ENCODE results near the gene CEP128. TPM values are rescaled to one million over a fixed set of nuclear protein-coding genes. Genes with fewer than 3 reads are reported as not detected.

CEP128 gene
- total and polyA plus RNA-seq, 5 donors from 2014 or later, result 9.3 to 82.8 (median 10.8) TPM

DNA sequence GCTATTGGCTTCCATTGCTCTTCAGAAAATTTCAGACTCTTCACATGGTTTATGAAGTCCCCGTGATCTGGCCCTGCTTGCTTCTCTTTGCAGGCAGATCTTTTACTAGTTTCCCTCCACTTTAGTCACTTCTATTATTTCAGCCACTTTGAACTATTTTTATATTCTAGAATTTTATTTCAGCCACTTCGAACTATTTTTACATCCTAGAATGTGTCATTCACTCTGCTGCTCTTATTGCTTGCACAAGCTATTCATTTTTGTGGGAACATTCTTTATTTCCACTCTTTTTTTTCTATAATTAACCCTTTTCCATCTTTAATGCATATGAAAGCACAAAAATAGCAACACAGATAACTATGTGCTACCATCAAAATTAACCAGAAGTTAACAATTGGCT lies 38.4 kb upstream of the CEP128 start:
- H3K27ac ChIP-seq (ENCODE audit: insufficient read depth, low read length, poor library complexity, severe bottlenecking), result no peak overlapping the region
- no peak overlapping the region for H3K4me3 ChIP-seq (ENCODE audit: low read depth, low read length)
- H3K27ac Mint-ChIP-seq, result no peak overlapping the region
- H3K36me3 ChIP-seq (ENCODE audit: control insufficient read depth, insufficient read depth, low read length), result no peaks in the 10 kb centered on the region
- no peaks in the 10 kb centered on the region for H3K9me3 Mint-ChIP-seq
- no peaks in the 10 kb centered on the region for H3K27me3 Mint-ChIP-seq
- no peak overlapping the region for H3K4me3 Mint-ChIP-seq
- H3K9me3 ChIP-seq (ENCODE audit: control insufficient read depth in 2 of 2, low read length in 2 of 2), result no peaks in the 10 kb centered on the region
- no peaks in the 10 kb centered on the region for H3K36me3 Mint-ChIP-seq
- peaks cover 18 to 35% (median 26%) of the 10 kb centered on the region in 4 donors for H3K4me1 Mint-ChIP-seq
- no peak for DNase-seq
- H3K27me3 ChIP-seq (ENCODE audit: control insufficient read depth, insufficient read depth, low read length), result no peaks in the 10 kb centered on the region
- H3K4me1 ChIP-seq (ENCODE audit: control insufficient read depth, insufficient read depth, low read length, poor library complexity, severe bottlenecking), result peaks cover 17% of the 10 kb centered on the region
- ATAC-seq (ENCODE audit: low read depth in 2 of 2), result no peak

DNA sequence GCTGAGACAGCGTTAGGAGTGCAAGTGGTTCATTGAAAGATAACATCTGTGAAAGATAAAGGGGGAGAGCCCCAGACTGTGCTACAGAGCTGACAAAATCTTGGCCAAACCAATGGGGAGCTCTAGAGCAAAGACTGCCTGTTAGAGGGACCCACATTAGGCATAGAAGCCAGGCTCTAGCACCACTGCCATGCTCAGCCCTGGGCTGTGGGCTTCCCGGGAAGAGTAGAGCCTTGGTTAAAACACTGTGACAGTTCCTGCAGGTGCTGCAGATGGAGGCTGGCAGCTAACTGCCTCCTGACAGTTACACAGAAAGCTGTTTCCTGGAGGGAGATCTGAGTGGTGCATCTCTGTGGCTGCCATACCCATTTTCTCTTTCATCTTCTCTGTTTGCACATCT lies 36.9 kb upstream of the CEP128 start:
- Mint-ChIP-seq H3K4me3 (peak overlapping the region in 3 of 4 donors; percentile 7 to 44 (median 27)), H3K4me1 (peaks cover 23 to 49% (median 31%) of the 10 kb centered on the region in 4 donors), H3K36me3 (no peaks in the 10 kb centered on the region), H3K27me3 (no peaks in the 10 kb centered on the region), H3K9me3 (no peaks in the 10 kb centered on the region), H3K27ac (peak overlapping the region; percentile 13 to 75 (median 74))
- ATAC-seq (ENCODE audit: low read depth in 2 of 2) (peak; percentile 86 to 87), DNase-seq (peak in 2 of 3 donors; percentile 12 to 92)
- H3K27ac ChIP-seq (ENCODE audit: insufficient read depth, low read length, poor library complexity, severe bottlenecking), result peak overlapping the region; percentile 53
- H3K4me3 ChIP-seq (ENCODE audit: low read depth, low read length), result peak overlapping the region; percentile 17
- H3K9me3 ChIP-seq (ENCODE audit: control insufficient read depth in 2 of 2, low read length in 2 of 2), result no peaks in the 10 kb centered on the region
- no peaks in the 10 kb centered on the region for H3K36me3 ChIP-seq (ENCODE audit: control insufficient read depth, insufficient read depth, low read length)
- H3K27me3 ChIP-seq (ENCODE audit: control insufficient read depth, insufficient read depth, low read length), result no peaks in the 10 kb centered on the region
- peaks cover 26% of the 10 kb centered on the region for H3K4me1 ChIP-seq (ENCODE audit: control insufficient read depth, insufficient read depth, low read length, poor library complexity, severe bottlenecking)

GRCh38 chr14:80977221-80977620 lies 35.7 kb upstream of the CEP128 start:
- Histone ChIP-seq H3K4me3 (ENCODE audit: low read depth, low read length) (no peak overlapping the region), H3K36me3 (ENCODE audit: control insufficient read depth, insufficient read depth, low read length) (no peaks in the 10 kb centered on the region), H3K9me3 (ENCODE audit: control insufficient read depth in 2 of 2, low read length in 2 of 2) (no peaks in the 10 kb centered on the region), H3K27me3 (ENCODE audit: control insufficient read depth, insufficient read depth, low read length) (no peaks in the 10 kb centered on the region), H3K4me1 (ENCODE audit: control insufficient read depth, insufficient read depth, low read length, poor library complexity, severe bottlenecking) (peaks cover 26% of the 10 kb centered on the region), H3K27ac (ENCODE audit: insufficient read depth, low read length, poor library complexity, severe bottlenecking) (no peak overlapping the region)
- DNase-seq (peak in 1 of 3 donors; percentile 48), ATAC-seq (ENCODE audit: low read depth in 2 of 2) (no peak)
- Mint-ChIP-seq H3K4me3 (peak overlapping the region in 2 of 4 donors; percentile 5 to 43), H3K27ac (peak overlapping the region; percentile 13 to 70 (median 64)), H3K27me3 (no peaks in the 10 kb centered on the region), H3K9me3 (no peaks in the 10 kb centered on the region), H3K4me1 (peaks cover 23 to 52% (median 33%) of the 10 kb centered on the region in 4 donors), H3K36me3 (no peaks in the 10 kb centered on the region)

DNA sequence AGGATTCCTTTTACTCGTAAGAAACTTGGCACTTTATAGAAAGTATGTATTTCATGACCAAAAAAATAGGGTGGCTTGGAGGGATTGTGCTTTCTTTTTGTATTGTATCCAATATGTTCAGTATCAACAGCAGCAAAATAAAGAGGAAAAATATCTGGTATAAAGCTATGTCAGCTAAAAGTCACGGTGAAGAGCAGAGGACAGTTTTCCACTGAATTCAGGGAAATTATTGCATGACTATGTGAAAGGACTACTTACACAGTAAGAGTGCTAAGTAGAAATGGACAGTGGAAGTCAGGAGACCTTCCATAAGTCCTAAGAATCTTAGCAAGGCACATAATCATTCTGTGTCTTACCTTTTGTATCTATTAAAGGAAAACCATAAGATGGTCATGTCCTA lies 33.1 kb upstream of the CEP128 start:
- Histone ChIP-seq H3K4me1 (ENCODE audit: control insufficient read depth, insufficient read depth, low read length, poor library complexity, severe bottlenecking) (peaks cover 26% of the 10 kb centered on the region), H3K27ac (ENCODE audit: insufficient read depth, low read length, poor library complexity, severe bottlenecking) (no peak overlapping the region), H3K9me3 (ENCODE audit: control insufficient read depth in 2 of 2, low read length in 2 of 2) (no peaks in the 10 kb centered on the region), H3K36me3 (ENCODE audit: control insufficient read depth, insufficient read depth, low read length) (no peaks in the 10 kb centered on the region), H3K27me3 (ENCODE audit: control insufficient read depth, insufficient read depth, low read length) (no peaks in the 10 kb centered on the region), H3K4me3 (ENCODE audit: low read depth, low read length) (no peak overlapping the region)
- no peaks in the 10 kb centered on the region for H3K36me3 Mint-ChIP-seq
- ATAC-seq (ENCODE audit: low read depth in 2 of 2), result no peak
- H3K27ac Mint-ChIP-seq, result peak overlapping the region in 1 of 3 donors; percentile 10
- no peak overlapping the region for H3K4me3 Mint-ChIP-seq
- no peak for DNase-seq
- no peaks in the 10 kb centered on the region for H3K27me3 Mint-ChIP-seq
- peaks cover 20 to 55% (median 31%) of the 10 kb centered on the region in 4 donors for H3K4me1 Mint-ChIP-seq
- no peaks in the 10 kb centered on the region for H3K9me3 Mint-ChIP-seq

DNA sequence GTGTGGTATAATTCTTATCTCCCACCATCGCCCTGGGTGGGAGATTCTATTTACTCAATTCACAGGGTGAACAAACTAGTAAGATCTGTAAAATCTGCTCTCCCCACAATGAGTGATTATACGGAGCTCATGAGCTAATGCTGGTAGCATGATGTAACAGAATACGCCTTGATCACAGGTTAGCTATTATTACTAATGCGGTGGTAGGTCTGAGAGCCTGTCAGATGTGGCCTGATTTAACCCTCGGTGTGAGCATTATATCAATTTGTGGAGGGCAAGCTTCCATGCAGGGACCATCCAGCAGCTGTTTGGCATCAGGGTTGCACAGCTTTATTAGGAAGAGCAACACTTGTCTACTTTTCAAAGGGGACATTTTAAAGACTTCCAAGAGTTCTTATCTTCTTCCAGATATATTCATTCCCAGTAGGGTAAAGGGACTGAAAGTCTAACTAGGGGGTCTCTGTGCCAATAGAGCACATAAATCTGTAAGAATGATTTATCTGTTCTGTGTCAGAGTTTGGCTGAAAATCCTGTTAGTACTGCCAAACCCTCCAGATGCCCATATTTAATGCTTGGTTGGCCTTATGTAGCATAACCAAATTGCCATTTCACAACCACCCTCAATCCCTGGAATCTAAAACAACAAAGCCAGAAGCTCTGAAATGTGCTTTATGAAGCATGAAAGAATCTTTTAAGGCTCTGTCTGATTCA lies 32.5 kb upstream of the CEP128 start:
- peak in 2 of 3 donors; percentile 48 to 49 for DNase-seq
- peak overlapping the region; percentile 7 for H3K4me3 ChIP-seq (ENCODE audit: low read depth, low read length)
- ATAC-seq (ENCODE audit: low read depth in 2 of 2), result peak in 1 of 2 donors; percentile 13
- peaks cover 18 to 53% (median 29%) of the 10 kb centered on the region in 4 donors for H3K4me1 Mint-ChIP-seq
- peak overlapping the region; percentile 52 for H3K27ac ChIP-seq (ENCODE audit: insufficient read depth, low read length, poor library complexity, severe bottlenecking)
- peaks cover 26% of the 10 kb centered on the region for H3K4me1 ChIP-seq (ENCODE audit: control insufficient read depth, insufficient read depth, low read length, poor library complexity, severe bottlenecking)
- H3K27ac Mint-ChIP-seq, result peak overlapping the region; percentile 64 to 87 (median 80)
- H3K4me3 Mint-ChIP-seq, result peak overlapping the region in 3 of 4 donors; percentile 18 to 39 (median 27)
- H3K27me3 ChIP-seq (ENCODE audit: control insufficient read depth, insufficient read depth, low read length), result no peaks in the 10 kb centered on the region
- H3K27me3 Mint-ChIP-seq, result no peaks in the 10 kb centered on the region
- no peaks in the 10 kb centered on the region for H3K36me3 Mint-ChIP-seq
- no peaks in the 10 kb centered on the region for H3K9me3 Mint-ChIP-seq
- no peaks in the 10 kb centered on the region for H3K9me3 ChIP-seq (ENCODE audit: control insufficient read depth in 2 of 2, low read length in 2 of 2)
- H3K36me3 ChIP-seq (ENCODE audit: control insufficient read depth, insufficient read depth, low read length), result no peaks in the 10 kb centered on the region

- Mint-ChIP-seq H3K4me1 (peaks cover 9 to 16% (median 11%) of the 10 kb centered on the region in 4 donors), H3K4me3 (no peak overlapping the region), H3K27ac (peak overlapping the region in 1 of 3 donors; percentile 42), H3K27me3 (peaks cover 4% of the 10 kb centered on the region), H3K36me3 (no peaks in the 10 kb centered on the region), H3K9me3 (peaks cover 0 to 2% (median 0%) of the 10 kb centered on the region in 7 donors)
- Histone ChIP-seq H3K9me3 (ENCODE audit: control insufficient read depth in 2 of 2, low read length in 2 of 2) (no peaks in the 10 kb centered on the region), H3K36me3 (ENCODE audit: control insufficient read depth, insufficient read depth, low read length) (no peaks in the 10 kb centered on the region), H3K4me1 (ENCODE audit: control insufficient read depth, insufficient read depth, low read length, poor library complexity, severe bottlenecking) (peaks cover 11% of the 10 kb centered on the region), H3K27me3 (ENCODE audit: control insufficient read depth, insufficient read depth, low read length) (no peaks in the 10 kb centered on the region), H3K4me3 (ENCODE audit: low read depth, low read length) (no peak overlapping the region), H3K27ac (ENCODE audit: insufficient read depth, low read length, poor library complexity, severe bottlenecking) (no peak overlapping the region)
- no peak for DNase-seq
- ATAC-seq (ENCODE audit: low read depth in 2 of 2), result no peak
Measured at GRCh38 chr14:80965037-80965436, 23.5 kb upstream of the CEP128 start.

DNA sequence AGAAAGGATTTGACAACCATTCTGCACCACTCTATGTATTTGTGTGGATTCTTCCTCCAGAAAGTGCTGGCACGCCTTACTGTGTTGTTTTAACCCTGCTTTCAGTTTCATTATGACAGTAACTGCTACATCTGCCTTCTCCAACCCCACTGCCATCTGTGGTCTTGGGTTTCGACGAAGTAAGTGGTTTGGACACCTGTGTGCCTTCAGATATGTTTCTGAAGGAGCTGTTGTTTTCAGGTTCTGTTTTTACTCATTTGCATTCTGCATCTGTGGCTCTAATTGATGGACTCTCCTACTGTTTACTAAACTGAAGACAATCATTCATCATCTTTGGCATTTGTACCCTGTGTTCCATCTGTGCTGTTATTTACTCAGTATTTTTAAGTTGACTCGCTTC lies 18.0 kb upstream of the CEP128 start:
- ATAC-seq (ENCODE audit: low read depth in 2 of 2) (peak; percentile 93 to 94), DNase-seq (peak; percentile 56 to 97 (median 82))
- Mint-ChIP-seq H3K4me3 (peak overlapping the region; percentile 62 to 99 (median 84)), H3K4me1 (peaks cover 24 to 63% (median 51%) of the 10 kb centered on the region in 4 donors), H3K36me3 (peaks cover 4% of the 10 kb centered on the region), H3K9me3 (peaks cover 0 to 2% (median 0%) of the 10 kb centered on the region in 7 donors), H3K27ac (peak overlapping the region; percentile 87 to 94 (median 88)), H3K27me3 (peaks cover 4% of the 10 kb centered on the region)
- Histone ChIP-seq H3K36me3 (ENCODE audit: control insufficient read depth, insufficient read depth, low read length) (no peaks in the 10 kb centered on the region), H3K27ac (ENCODE audit: insufficient read depth, low read length, poor library complexity, severe bottlenecking) (peak overlapping the region; percentile 90), H3K9me3 (ENCODE audit: control insufficient read depth in 2 of 2, low read length in 2 of 2) (no peaks in the 10 kb centered on the region), H3K4me1 (ENCODE audit: control insufficient read depth, insufficient read depth, low read length, poor library complexity, severe bottlenecking) (peaks cover 60% of the 10 kb centered on the region), H3K4me3 (ENCODE audit: low read depth, low read length) (peak overlapping the region; percentile 83), H3K27me3 (ENCODE audit: control insufficient read depth, insufficient read depth, low read length) (no peaks in the 10 kb centered on the region)

Data from CD4-positive, CD25-positive, alpha-beta regulatory T cell (primary cell).